ENCODE results near the gene CLCN1. TPM values are rescaled to one million over a fixed set of nuclear protein-coding genes. Genes with fewer than 3 reads are reported as not detected.

Gene CLCN1
- total and polyA plus RNA-seq, 2 of the 8 experiments (the other 6 are each of a cell fraction or from before 2014, with no cell fraction given): 0.36 to 0.41 TPM

DNA sequence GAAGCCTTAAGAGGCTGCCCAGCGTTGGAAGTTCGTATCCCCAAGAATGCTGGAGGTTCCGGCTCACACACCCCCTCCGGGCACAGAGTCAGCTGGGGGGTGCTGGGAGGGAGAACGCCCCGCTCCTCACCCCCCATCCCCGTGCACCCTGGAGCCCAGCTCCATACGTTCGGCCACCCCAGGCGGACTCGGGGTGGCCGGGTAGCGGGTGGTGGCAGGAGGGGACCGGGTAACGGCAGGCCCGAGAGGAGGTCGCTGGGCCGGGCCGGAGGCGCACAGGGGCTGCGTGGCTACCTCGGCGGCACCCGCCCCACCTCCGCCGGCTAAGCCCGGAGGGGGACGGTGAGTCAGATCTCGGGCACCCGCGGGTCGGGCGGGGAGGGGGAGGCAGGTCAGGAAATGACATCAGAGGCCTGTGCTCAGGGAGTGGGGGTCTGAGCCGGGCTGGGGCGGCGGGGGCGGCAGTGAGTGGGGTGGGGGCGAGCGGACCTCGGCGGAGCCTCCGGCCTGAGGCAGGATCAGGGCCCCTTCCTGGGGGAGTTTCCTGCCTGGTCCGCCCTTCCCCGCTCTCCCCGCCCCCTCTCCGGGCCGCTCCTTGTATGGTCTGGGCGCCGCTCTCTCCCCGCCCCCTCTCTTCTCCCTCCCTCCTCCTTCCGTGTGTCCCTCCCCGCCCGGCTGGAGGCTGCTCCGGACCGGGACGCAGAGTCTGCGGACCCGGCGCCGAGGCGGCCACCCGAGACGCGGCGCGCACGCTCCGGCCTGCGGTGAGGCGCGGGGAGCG, 64.9 kb downstream of the CLCN1 start, which contains the start of gene ZYX (continued):
- no peak for TF ChIP-seq NRF1 (IDR thresholded peaks at IDR 0.05; ENCODE audit: low read depth, low read length)
- no peak for TF ChIP-seq RNF2 (IDR thresholded peaks at IDR 0.05; ENCODE audit: borderline replicate concordance, low read depth, low read length, missing control alignments, poor library complexity, severe bottlenecking)
- peak; percentile 76; the same call in 1 of the 2 replicates for TF ChIP-seq JUND (IDR thresholded peaks at IDR 0.05; ENCODE audit: low read length)
- TF ChIP-seq BCL11A (IDR thresholded peaks at IDR 0.05; ENCODE audit: low read depth in 2 of 2, low read length in 2 of 2): no peak
- no peak for TF ChIP-seq BRCA1 (IDR thresholded peaks at IDR 0.05; ENCODE audit: low read depth, low read length)
- TF ChIP-seq SIRT6 (IDR thresholded peaks at IDR 0.05; ENCODE audit: low read length): no peak
- peak; percentile 39; the same call in 1 of the 2 replicates for TF ChIP-seq POLR2AphosphoS5 (IDR thresholded peaks at IDR 0.05; ENCODE audit: low read depth, low read length)
- no peak for TF ChIP-seq MAFK (IDR thresholded peaks at IDR 0.05; ENCODE audit: low read depth, low read length)
- peak; percentile 63; the same call in 1 of the 2 replicates for TF ChIP-seq TAF1 (IDR thresholded peaks at IDR 0.05; ENCODE audit: low read depth, low read length)
- TF ChIP-seq, protein P1, sequence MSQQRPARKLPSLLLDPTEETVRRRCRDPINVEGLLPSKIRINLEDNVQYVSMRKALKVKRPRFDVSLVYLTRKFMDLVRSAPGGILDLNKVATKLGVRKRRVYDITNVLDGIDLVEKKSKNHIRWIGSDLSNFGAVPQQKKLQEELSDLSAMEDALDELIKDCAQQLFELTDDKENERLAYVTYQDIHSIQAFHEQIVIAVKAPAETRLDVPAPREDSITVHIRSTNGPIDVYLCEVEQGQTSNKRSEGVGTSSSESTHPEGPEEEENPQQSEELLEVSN (IDR thresholded peaks at IDR 0.05): no peak
- TF ChIP-seq TAF7 (optimal IDR thresholded peaks at IDR 0.05; ENCODE audit: borderline replicate concordance, low read depth, low read length): peak; percentile 88
- no peak for TF ChIP-seq GABPA (IDR thresholded peaks at IDR 0.05; ENCODE audit: borderline replicate concordance, insufficient read depth, low read length)
- no peak for TF ChIP-seq CBX8 (IDR thresholded peaks at IDR 0.05; ENCODE audit: borderline replicate concordance, low read depth, low read length)
- TF ChIP-seq, protein P2, sequence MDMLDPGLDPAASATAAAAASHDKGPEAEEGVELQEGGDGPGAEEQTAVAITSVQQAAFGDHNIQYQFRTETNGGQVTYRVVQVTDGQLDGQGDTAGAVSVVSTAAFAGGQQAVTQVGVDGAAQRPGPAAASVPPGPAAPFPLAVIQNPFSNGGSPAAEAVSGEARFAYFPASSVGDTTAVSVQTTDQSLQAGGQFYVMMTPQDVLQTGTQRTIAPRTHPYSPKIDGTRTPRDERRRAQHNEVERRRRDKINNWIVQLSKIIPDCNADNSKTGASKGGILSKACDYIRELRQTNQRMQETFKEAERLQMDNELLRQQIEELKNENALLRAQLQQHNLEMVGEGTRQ (IDR thresholded peaks at IDR 0.05; ENCODE audit: low read length): no peak
- TF ChIP-seq EP300 (IDR thresholded peaks at IDR 0.05; ENCODE audit: borderline replicate concordance in 1 of 2, low read depth in 2 of 2, low read length in 2 of 2): peak in 1 of 2 experiments; percentile 59; a peak in 1 of 3 replicates
- TF ChIP-seq GTF2F1 (IDR thresholded peaks at IDR 0.05; ENCODE audit: borderline replicate concordance, low read depth, low read length): no peak
- TF ChIP-seq, protein P3, sequence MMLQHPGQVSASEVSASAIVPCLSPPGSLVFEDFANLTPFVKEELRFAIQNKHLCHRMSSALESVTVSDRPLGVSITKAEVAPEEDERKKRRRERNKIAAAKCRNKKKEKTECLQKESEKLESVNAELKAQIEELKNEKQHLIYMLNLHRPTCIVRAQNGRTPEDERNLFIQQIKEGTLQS (IDR thresholded peaks at IDR 0.05; ENCODE audit: insufficient read depth, low read depth, low read length): no peak
- no peak for TF ChIP-seq SAP30 (IDR thresholded peaks at IDR 0.05; ENCODE audit: insufficient read depth, insufficient replicate concordance, low read length)
- no peak for TF ChIP-seq RBBP5 (IDR thresholded peaks at IDR 0.05; ENCODE audit: borderline replicate concordance, low read depth, low read length)
- TF ChIP-seq CHD2 (IDR thresholded peaks at IDR 0.05; ENCODE audit: low read length): peak; percentile 24; the same call in 1 of the 2 replicates
- TF ChIP-seq ZNF274 (IDR thresholded peaks at IDR 0.05; ENCODE audit: borderline replicate concordance, extremely low read depth, low read length): no peak
